Stimulated activated naive B cell treated with anti-CD40 and anti-IgM and Interleukin-4, amounts not matched to agents 10 μg/mL and 1 μg/mL and 100 μg/mL, for 72 hours (primary cell): ENCODE measurements around the gene UGGT1.
A peak's percentile ranks its signal among the peaks of the same experiment; 100 is the strongest.
"Not testable (repeated sequence)": the region's sequence is repeated elsewhere in the genome, so short reads cannot be mapped to it uniquely, and the experiment has no call there.

Source experiments
- ATAC-seq, 2 donors: fragments of 150-1000 bp; cut with Tn5 transposase; replicated peaks; 2 replicates each; pipeline ENCODE4 v1.10.0; 2021; ENCODE audit warnings: moderate library complexity in 1 of 2
- DNase-seq: peaks from one replicate; pipeline ENCODE4 v3.0.0; 2021
- H3K27ac Mint-ChIP-seq: one replicate; pipeline ENCODE4 v1.8.0; 2022; ENCODE audit warnings: mild to moderate bottlenecking, mixed read lengths
- H3K27me3 Mint-ChIP-seq, 2 donors: one replicate each; pipeline ENCODE4 v1.8.0; 2022; ENCODE audit warnings: mixed read lengths in 2 of 2
- H3K36me3 Mint-ChIP-seq, 2 donors: one replicate each; pipeline ENCODE4 v1.8.0; 2022; ENCODE audit warnings: mixed read lengths in 2 of 2, mild to moderate bottlenecking in 1 of 2
- H3K4me1 Mint-ChIP-seq, 2 donors: one replicate each; pipeline ENCODE4 v1.8.0; 2022; ENCODE audit warnings: mixed read lengths in 2 of 2, mild to moderate bottlenecking in 1 of 2
- H3K4me3 Mint-ChIP-seq, 2 donors: one replicate each; pipeline ENCODE4 v1.8.0; 2022; ENCODE audit warnings: mild to moderate bottlenecking in 2 of 2, mixed read lengths in 2 of 2, moderate library complexity in 1 of 2
- H3K9me3 Mint-ChIP-seq, 2 donors: one replicate each; pipeline ENCODE4 v1.8.0; 2022; ENCODE audit warnings: mixed read lengths in 2 of 2, mild to moderate bottlenecking in 1 of 2

Gene UGGT1

GRCh38 chr2:128170776-128171175 is 79.8 kb downstream of the UGGT1 start:
- H3K4me3 Mint-ChIP-seq: no peak overlapping the region
- no peak overlapping the region for H3K27ac Mint-ChIP-seq
- H3K4me1 Mint-ChIP-seq: peaks cover 7 to 9% of the 10 kb centered on the region in 2 donors
- ATAC-seq: no peak
- DNase-seq: no peak
- H3K9me3 Mint-ChIP-seq: no peaks in the 10 kb centered on the region
- H3K27me3 Mint-ChIP-seq: no peaks in the 10 kb centered on the region
- H3K36me3 Mint-ChIP-seq: peaks cover 39 to 58% of the 10 kb centered on the region in 2 donors

DNA sequence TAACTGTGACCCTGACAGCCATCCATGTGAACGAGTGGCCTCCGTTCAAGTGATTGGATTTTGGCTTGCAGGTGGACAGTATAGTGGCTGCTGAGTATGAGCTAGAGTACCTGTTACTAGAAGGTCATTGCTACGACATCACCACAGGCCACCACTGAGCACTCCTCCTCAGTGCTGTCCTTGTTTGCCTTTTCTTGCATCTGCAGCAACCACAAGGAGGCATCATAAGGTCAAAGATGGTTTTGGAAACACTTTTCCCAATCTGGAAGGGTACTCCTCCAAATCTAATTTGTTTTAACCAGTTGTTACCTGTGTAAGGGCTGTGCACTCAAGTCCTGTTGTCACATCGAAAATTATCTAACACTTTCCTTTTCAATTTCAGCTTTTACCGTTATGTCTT is 81.2 kb downstream of the UGGT1 start:
- DNase-seq (no peak), ATAC-seq (no peak)
- Mint-ChIP-seq H3K4me3 (no peak overlapping the region), H3K36me3 (peaks cover 36 to 53% of the 10 kb centered on the region in 2 donors), H3K27me3 (no peaks in the 10 kb centered on the region), H3K27ac (no peak overlapping the region), H3K4me1 (peaks cover 5 to 9% of the 10 kb centered on the region in 2 donors), H3K9me3 (no peaks in the 10 kb centered on the region)

- DNase-seq, ATAC-seq, H3K9me3 Mint-ChIP-seq, H3K27me3 Mint-ChIP-seq, H3K4me3 Mint-ChIP-seq, H3K27ac Mint-ChIP-seq: not testable (repeated sequence)
- Mint-ChIP-seq H3K36me3 (peaks cover 46 to 58% of the 10 kb centered on the region in 2 donors), H3K4me1 (peaks cover 2 to 11% of the 10 kb centered on the region in 2 donors)
Observed at GRCh38 chr2:128174067-128174466, 83.1 kb downstream of the UGGT1 start.

- no peak for ATAC-seq
- Mint-ChIP-seq H3K36me3 (peaks cover 49 to 65% of the 10 kb centered on the region in 2 donors), H3K9me3 (no peaks in the 10 kb centered on the region), H3K27me3 (no peaks in the 10 kb centered on the region), H3K4me3 (no peak overlapping the region), H3K27ac (no peak overlapping the region), H3K4me1 (peaks cover 2 to 13% of the 10 kb centered on the region in 2 donors)
- no peak for DNase-seq
Observed at GRCh38 chr2:128177315-128177714, 86.3 kb downstream of the UGGT1 start.

DNA sequence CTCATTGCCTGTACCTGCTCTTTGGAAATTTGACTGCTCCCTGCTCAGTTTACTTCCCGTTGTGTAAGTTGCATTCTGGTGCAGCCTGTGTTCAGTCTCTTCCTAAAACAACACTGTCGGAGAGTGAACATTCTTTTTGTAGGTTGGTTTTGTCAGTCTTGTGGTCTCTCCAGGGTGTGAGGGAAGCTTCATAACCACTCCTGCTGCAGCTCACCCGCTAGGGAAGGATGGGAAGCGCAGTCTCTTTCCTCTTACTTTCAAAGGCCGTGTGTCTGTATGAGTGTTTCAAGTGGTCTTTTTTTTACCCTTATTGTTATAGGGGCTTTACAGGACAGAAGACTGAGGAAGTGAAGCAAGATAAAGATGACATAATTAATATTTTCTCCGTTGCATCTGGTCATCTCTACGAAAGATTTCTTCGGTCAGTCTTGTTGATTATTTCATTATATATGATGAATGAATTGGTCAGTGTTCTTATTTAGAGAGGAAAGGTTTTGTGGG is 87.2 kb downstream of the UGGT1 start:
- Mint-ChIP-seq H3K36me3 (peaks cover 45 to 64% of the 10 kb centered on the region in 2 donors), H3K27me3 (no peaks in the 10 kb centered on the region), H3K9me3 (no peaks in the 10 kb centered on the region), H3K27ac (no peak overlapping the region), H3K4me1 (peaks cover 2 to 13% of the 10 kb centered on the region in 2 donors), H3K4me3 (no peak overlapping the region)
- no peak for ATAC-seq
- no peak for DNase-seq

GRCh38 chr2:128178650-128179460 is 87.9 kb downstream of the UGGT1 start:
- peak; percentile 31 for DNase-seq
- Mint-ChIP-seq H3K27me3 (no peaks in the 10 kb centered on the region), H3K9me3 (no peaks in the 10 kb centered on the region), H3K4me1 (peaks cover 2 to 18% of the 10 kb centered on the region in 2 donors), H3K4me3 (no peak overlapping the region), H3K27ac (peak overlapping the region; percentile 56), H3K36me3 (peaks cover 47 to 65% of the 10 kb centered on the region in 2 donors)
- ATAC-seq: peak; percentile 91 to 92

GRCh38 chr2:128179461-128179755 is 88.4 kb downstream of the UGGT1 start:
- no peak for DNase-seq
- H3K27ac Mint-ChIP-seq: peak overlapping the region; percentile 56

DNA sequence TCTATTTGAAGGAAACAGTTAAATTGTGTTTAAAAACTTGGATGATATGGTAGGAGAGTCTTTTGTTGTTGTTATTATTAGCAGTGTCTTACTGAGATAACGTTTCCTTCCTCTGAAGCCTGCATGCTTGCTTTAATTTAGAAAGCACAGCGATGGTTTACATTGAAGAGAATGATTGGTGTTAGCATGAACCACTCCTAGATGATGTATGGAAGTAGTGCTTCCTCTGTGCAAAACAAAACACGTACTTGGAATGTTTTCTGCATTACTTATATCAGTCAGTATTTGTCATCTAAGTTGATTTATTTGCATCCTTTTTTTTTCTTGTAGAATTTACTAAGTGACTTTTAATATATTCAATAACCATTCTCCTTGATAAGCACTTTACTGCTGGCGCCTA is 89.0 kb downstream of the UGGT1 start:
- DNase-seq: no peak
- no peak overlapping the region for H3K27ac Mint-ChIP-seq
- H3K4me1 Mint-ChIP-seq: peaks cover 2 to 19% of the 10 kb centered on the region in 2 donors
- H3K36me3 Mint-ChIP-seq: peaks cover 52 to 67% of the 10 kb centered on the region in 2 donors
- ATAC-seq: no peak
- no peak overlapping the region for H3K4me3 Mint-ChIP-seq
- no peaks in the 10 kb centered on the region for H3K27me3 Mint-ChIP-seq
- H3K9me3 Mint-ChIP-seq: no peaks in the 10 kb centered on the region

More at GRCh38 chr2:128179461-128179755, 88.4 kb downstream of the UGGT1 start:
- H3K27me3 Mint-ChIP-seq: no peaks in the 10 kb centered on the region
- H3K4me3 Mint-ChIP-seq: no peak overlapping the region
- no peak for ATAC-seq
- no peaks in the 10 kb centered on the region for H3K9me3 Mint-ChIP-seq
- H3K36me3 Mint-ChIP-seq: peaks cover 48 to 67% of the 10 kb centered on the region in 2 donors
- peaks cover 2 to 19% of the 10 kb centered on the region in 2 donors for H3K4me1 Mint-ChIP-seq

DNA sequence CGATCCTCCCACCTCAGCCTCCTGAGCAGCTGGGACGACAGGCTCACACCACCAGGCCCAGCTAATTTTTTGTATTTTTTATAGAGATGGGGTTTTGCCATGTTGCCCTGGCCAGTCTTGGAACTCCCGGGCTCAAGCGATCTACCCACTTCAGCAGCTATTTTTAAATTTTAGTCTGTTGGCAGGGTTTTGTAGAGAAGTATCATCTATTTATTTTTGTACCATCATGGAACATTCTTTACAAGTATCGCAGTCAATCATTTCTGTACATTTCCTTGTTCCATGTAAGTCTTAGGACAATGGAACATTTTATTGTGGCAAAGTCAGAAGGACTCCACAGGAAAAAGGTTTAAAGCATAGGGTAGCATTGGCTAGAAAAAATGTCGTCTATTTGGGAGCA is 94.6 kb downstream of the UGGT1 start:
- no peaks in the 10 kb centered on the region for H3K9me3 Mint-ChIP-seq
- H3K27me3 Mint-ChIP-seq: no peaks in the 10 kb centered on the region
- no peak for DNase-seq
- H3K4me3 Mint-ChIP-seq: no peak overlapping the region
- H3K27ac Mint-ChIP-seq: no peak overlapping the region
- peaks cover 0 to 6% of the 10 kb centered on the region in 2 donors for H3K4me1 Mint-ChIP-seq
- peaks cover 44 to 72% of the 10 kb centered on the region in 2 donors for H3K36me3 Mint-ChIP-seq
- no peak for ATAC-seq

DNA sequence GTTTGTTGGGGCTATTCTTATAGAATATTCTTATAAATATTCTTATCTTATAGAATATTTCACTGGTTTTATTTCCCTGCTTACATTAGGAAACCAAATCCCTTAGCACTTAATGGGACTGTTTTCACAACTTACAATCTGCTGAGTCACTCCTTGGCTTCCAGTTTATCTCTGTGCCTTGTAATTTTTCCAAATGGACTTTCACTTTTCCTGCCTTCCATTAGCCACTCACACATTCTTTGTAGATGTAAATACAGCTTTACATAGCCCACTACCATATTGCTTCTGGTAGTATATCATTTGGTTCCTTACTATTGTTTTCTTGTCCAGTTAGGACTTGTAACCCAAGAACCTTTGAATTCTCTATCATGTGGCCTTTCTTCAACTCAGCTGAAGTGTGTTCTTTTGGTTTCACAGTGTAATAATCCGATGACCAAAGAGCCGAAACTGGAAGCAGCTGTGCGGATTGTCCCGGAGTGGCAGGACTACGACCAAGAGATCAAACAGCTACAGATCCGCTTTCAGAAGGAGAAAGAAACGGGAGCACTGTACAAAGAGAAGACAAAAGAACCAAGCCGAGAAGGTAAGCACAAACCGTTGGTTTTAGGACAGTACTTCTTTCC is 96.1 kb downstream of the UGGT1 start:
- ATAC-seq (no peak), DNase-seq (no peak)
- H3K4me1 Mint-ChIP-seq: peaks cover 0 to 6% of the 10 kb centered on the region in 2 donors
- H3K4me3 Mint-ChIP-seq: no peak overlapping the region
- peaks cover 49 to 74% of the 10 kb centered on the region in 2 donors for H3K36me3 Mint-ChIP-seq
- H3K27ac Mint-ChIP-seq: no peak overlapping the region
- H3K9me3 Mint-ChIP-seq: no peaks in the 10 kb centered on the region
- H3K27me3 Mint-ChIP-seq: no peaks in the 10 kb centered on the region

- H3K27ac Mint-ChIP-seq: peak overlapping the region; percentile 81
Observed at GRCh38 chr2:128195435-128195984, 104.5 kb downstream of the UGGT1 start.

GRCh38 chr2:128196026-128196425 is 105.0 kb downstream of the UGGT1 start:
- Mint-ChIP-seq H3K36me3 (peaks cover 32 to 42% of the 10 kb centered on the region in 2 donors), H3K9me3 (no peaks in the 10 kb centered on the region), H3K27me3 (no peaks in the 10 kb centered on the region), H3K4me3 (peak overlapping the region in 1 of 2 donors; percentile 44), H3K4me1 (peaks cover 20 to 32% of the 10 kb centered on the region in 2 donors), H3K27ac (peak overlapping the region; percentile 81)
- DNase-seq (no peak), ATAC-seq (peak; percentile 21 to 30)

More at GRCh38 chr2:128195435-128195984, 104.5 kb downstream of the UGGT1 start:
- Mint-ChIP-seq H3K9me3 (no peaks in the 10 kb centered on the region), H3K4me3 (no peak overlapping the region), H3K4me1 (peaks cover 20 to 32% of the 10 kb centered on the region in 2 donors), H3K36me3 (peaks cover 37 to 47% of the 10 kb centered on the region in 2 donors), H3K27me3 (no peaks in the 10 kb centered on the region)
- DNase-seq: no peak
- peak; percentile 55 to 68 for ATAC-seq

- ATAC-seq: peak; percentile 94
- peak; percentile 24 for DNase-seq
- no peaks in the 10 kb centered on the region for H3K9me3 Mint-ChIP-seq
- no peak overlapping the region for H3K4me3 Mint-ChIP-seq
- H3K27ac Mint-ChIP-seq: peak overlapping the region; percentile 72
- H3K27me3 Mint-ChIP-seq: no peaks in the 10 kb centered on the region
- H3K4me1 Mint-ChIP-seq: peaks cover 20 to 32% of the 10 kb centered on the region in 2 donors
- H3K36me3 Mint-ChIP-seq: peaks cover 29 to 38% of the 10 kb centered on the region in 2 donors
Observed at GRCh38 chr2:128196471-128196931, 105.5 kb downstream of the UGGT1 start.

GRCh38 chr2:128197059-128197458 is 106.1 kb downstream of the UGGT1 start:
- Mint-ChIP-seq H3K36me3 (peaks cover 25 to 33% of the 10 kb centered on the region in 2 donors), H3K27ac (no peak overlapping the region), H3K9me3 (no peaks in the 10 kb centered on the region), H3K27me3 (no peaks in the 10 kb centered on the region), H3K4me1 (peaks cover 20 to 32% of the 10 kb centered on the region in 2 donors), H3K4me3 (no peak overlapping the region)
- DNase-seq (no peak), ATAC-seq (no peak)
